Kidney epithelial cell (primary cell): ENCODE results near the gene FEM1B. TPM values are rescaled to one million over a fixed set of nuclear protein-coding genes. Genes with fewer than 3 reads are reported as not detected.

Experiments
- DNase-seq: peaks from one replicate; pipeline ENCODE4 v3.0.0-alpha.2; 2010; ENCODE audit warnings: low read depth
- H3K27me3 ChIP-seq: 2 replicates; pipeline ENCODE4 v1.6.0; 2011; ENCODE audit warnings: low read length; ENCODE audit not compliant: control insufficient read depth, insufficient read depth
- H3K36me3 ChIP-seq: 2 replicates; pipeline ENCODE4 v1.5.1; 2011; ENCODE audit warnings: low read length; ENCODE audit not compliant: control insufficient read depth, insufficient read depth
- H3K4me3 ChIP-seq: 2 replicates; pipeline ENCODE4 v1.5.1; 2011; ENCODE audit warnings: low read depth, mild to moderate bottlenecking, control low read depth, low read length
- CTCF ChIP-seq: IDR thresholded peaks from 2 replicates; pipeline ENCODE4 v1.5.1; 2011; ENCODE audit warnings: mild to moderate bottlenecking, moderate library complexity, low read length, control low read depth, inconsistent platforms; ENCODE audit not compliant: insufficient read depth, poor library complexity, severe bottlenecking
- total RNA-seq: library from RNA; depleted of rRNA; stranded (reverse); fragments of >200 nt; gene quantifications from 2 replicates; pipeline ENCODE4 v1.2.3, GENCODE V29; 2015

FEM1B gene
- total RNA-seq, 1 donor from 2014 or later = 37.6 TPM

- no peak for DNase-seq
- TF ChIP-seq CTCF = no peak
- Histone ChIP-seq H3K4me3 (peak overlapping the region; percentile 95), H3K27me3 (no peaks in the 10 kb centered on the region), H3K36me3 (no peaks in the 10 kb centered on the region)
Observed at GRCh38 chr15:68278595-68279405, 1.3 kb downstream of the FEM1B start.

GRCh38 chr15:68279779-68280753, 2.5 kb downstream of the FEM1B start:
- peak overlapping the region; percentile 95 for H3K4me3 ChIP-seq
- H3K36me3 ChIP-seq = no peaks in the 10 kb centered on the region
- no peaks in the 10 kb centered on the region for H3K27me3 ChIP-seq
- TF ChIP-seq CTCF = no peak
- no peak for DNase-seq

DNA sequence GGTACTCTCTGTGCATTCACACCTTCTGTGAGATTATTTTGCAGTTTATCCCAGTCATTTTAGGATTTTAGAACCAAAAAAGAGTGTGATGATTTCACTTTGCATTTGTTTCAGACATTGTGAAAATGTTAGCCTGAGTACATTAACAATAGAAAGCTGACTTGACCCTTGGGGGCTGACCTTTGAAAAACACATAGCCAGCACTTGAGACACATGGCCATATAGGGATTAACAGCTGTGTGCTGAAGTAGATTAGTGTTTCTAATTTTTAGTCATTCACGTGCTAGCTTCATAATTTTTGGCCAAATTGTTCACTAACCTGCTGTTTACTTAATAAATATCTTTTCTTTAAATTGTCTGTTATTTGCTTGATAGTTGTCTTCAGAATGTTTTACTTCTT, 3.5 kb downstream of the FEM1B start:
- TF ChIP-seq CTCF = no peak
- DNase-seq = no peak
- Histone ChIP-seq H3K27me3 (no peaks in the 10 kb centered on the region), H3K36me3 (no peaks in the 10 kb centered on the region), H3K4me3 (no peak overlapping the region)

DNA sequence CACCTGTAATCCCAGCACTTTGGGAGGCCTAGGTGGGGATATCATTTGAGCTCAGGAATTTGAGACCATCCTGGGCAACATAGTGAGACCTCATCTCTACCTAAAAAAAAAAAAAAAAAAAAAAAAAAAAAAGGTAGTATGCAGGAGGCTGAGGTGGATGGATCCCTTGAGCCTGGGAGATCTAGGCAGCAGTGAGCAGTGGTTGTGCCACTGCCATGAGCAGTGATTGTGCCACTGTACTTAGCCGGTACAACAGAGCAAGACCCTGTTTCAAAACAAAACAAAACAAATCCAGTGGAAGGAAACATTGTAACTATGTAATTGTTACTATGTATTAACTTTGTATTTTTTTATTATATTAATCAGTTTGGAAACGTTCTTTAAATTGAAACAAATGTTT, 5.9 kb downstream of the FEM1B start:
- no peak for TF ChIP-seq CTCF
- Histone ChIP-seq H3K36me3 (no peaks in the 10 kb centered on the region), H3K27me3 (no peaks in the 10 kb centered on the region), H3K4me3 (no peak overlapping the region)
- no peak for DNase-seq

- no peak for DNase-seq
- Histone ChIP-seq H3K4me3 (no peak overlapping the region), H3K27me3 (no peaks in the 10 kb centered on the region), H3K36me3 (peaks cover 1% of the 10 kb centered on the region)
- TF ChIP-seq CTCF = no peak
Observed at GRCh38 chr15:68284616-68285258, 7.2 kb downstream of the FEM1B start.
